ENCODE data around the gene BRME1. TPM values are rescaled to one million over a fixed set of nuclear protein-coding genes. Genes with fewer than 3 reads are reported as not detected.

BRME1 gene
- total and polyA plus RNA-seq, 2 of the 13 experiments (the other 11 are each of a cell fraction or from before 2014, with no cell fraction given): 0.74 to 1.5 TPM

- TF ChIP-seq ZNF407 (CRISPR knock-in tag; IDR thresholded peaks at IDR 0.05; ENCODE audit: not compliant biosample characterization) (no peak), ZNF709 (CRISPR knock-in tag; IDR thresholded peaks at IDR 0.05) (no peak), SP140L (CRISPR knock-in tag; IDR thresholded peaks at IDR 0.05; ENCODE audit: borderline replicate concordance) (no peak), TGIF2 (CRISPR knock-in tag; IDR thresholded peaks at IDR 0.05) (no peak), CERS6 (CRISPR knock-in tag; IDR thresholded peaks at IDR 0.05) (no peak), FOXP1 (IDR thresholded peaks at IDR 0.05) (no peak), FOXP1 (CRISPR knock-in tag; IDR thresholded peaks at IDR 0.05) (no peak), ZFY (CRISPR knock-in tag; IDR thresholded peaks at IDR 0.05) (no peak), RFXANK (CRISPR knock-in tag; IDR thresholded peaks at IDR 0.05) (no peak), SP2 (CRISPR knock-in tag; IDR thresholded peaks at IDR 0.05) (no peak), ZNF746 (CRISPR knock-in tag; IDR thresholded peaks at IDR 0.05) (no peak), TBX2 (CRISPR knock-in tag; IDR thresholded peaks at IDR 0.05; ENCODE audit: borderline replicate concordance) (0 out of 2 replicates have a peak, but pooled peaks have one; percentile 35), ZNF788 (CRISPR knock-in tag; IDR thresholded peaks at IDR 0.05; ENCODE audit: borderline replicate concordance) (peak; percentile 46; the same call in 1 of the 2 replicates), ZNF367 (CRISPR knock-in tag; IDR thresholded peaks at IDR 0.05; ENCODE audit: borderline replicate concordance) (no peak), ZNF136 (CRISPR knock-in tag; IDR thresholded peaks at IDR 0.05; ENCODE audit: low read depth) (no peak), ZNF143 (CRISPR knock-in tag; IDR thresholded peaks at IDR 0.05) (0 out of 2 replicates have a peak, but pooled peaks have one; percentile 16), ZNF710 (CRISPR knock-in tag; IDR thresholded peaks at IDR 0.05; ENCODE audit: borderline replicate concordance) (no peak), NFIB (CRISPR knock-in tag; IDR thresholded peaks at IDR 0.05; ENCODE audit: borderline replicate concordance) (no peak), TFAP4 (IDR thresholded peaks at IDR 0.05; ENCODE audit: borderline replicate concordance, low read depth) (peak; percentile 88), NONO (IDR thresholded peaks at IDR 0.05) (no peak), NONO (CRISPR knock-in tag; conservative IDR thresholded peaks at IDR 0.05) (no peak)
Measured at GRCh38 chr19:13899393-13899792, 6.5 kb downstream of the BRME1 start (continued).
